SK-N-MC (cell line): ENCODE data around the gene PRDM16.

Experiments used
- EZH2 ChIP-seq: fragments of 200-600 bp; sonication (generic); IDR thresholded peaks from one replicate; pipeline ENCODE4 v1.6.1; 2017; ENCODE audit warnings: antibody characterized with exemption
- POLR2AphosphoS5 ChIP-seq: IDR thresholded peaks from 2 replicates; pipeline ENCODE4 v1.6.1; 2012; ENCODE audit warnings: mild to moderate bottlenecking, low read depth, low read length, borderline replicate concordance

GRCh38 chr1:3483801-3484444 lies 414.9 kb downstream of the PRDM16 start:
- TF ChIP-seq POLR2AphosphoS5 = no peak
- TF ChIP-seq EZH2 = no peak
